Panc1 (cell line): Measurements from ENCODE around the gene PLA2G5. TPM values are rescaled to one million over a fixed set of nuclear protein-coding genes. Genes with fewer than 3 reads are reported as not detected.

ENCODE experiments used
- ATAC-seq: fragments of 200-7000 bp; cut with Tn5 transposase; 2 replicates; pipeline ENCODE4 v1.9.1; 2020; ENCODE audit warnings: mild to moderate bottlenecking, moderate library complexity
- BruUV-seq: library from RNA; stranded (reverse); fragments of 400-500 nt; replicated peaks from 2 replicates; lab custom pipeline; 2021; lab: Mats Ljungman, UMichigan
- CTCF ChIA-PET: fragments of 300-600 bp; sonication (Branson Sonifier 250); formaldehyde crosslinking; loops from one replicate; lab custom pipeline; 2022; ENCODE audit warnings: antibody characterized with exemption; lab: Charles Lee
- POLR2A ChIA-PET: fragments of 300-600 bp; sonication (Branson Sonifier 250); formaldehyde crosslinking; loops from one replicate; lab custom pipeline; 2022; ENCODE audit warnings: antibody characterized with exemption; lab: Charles Lee
- DNase-seq: peaks from one replicate; pipeline ENCODE4 v3.0.0-alpha.2; 2010; ENCODE audit warnings: low read depth, low spot score
- H3K27ac ChIP-seq: 2 replicates; pipeline ENCODE4 v1.5.1; 2011; ENCODE audit warnings: mild to moderate bottlenecking, low read length, inconsistent platforms
- H3K27me3 ChIP-seq: fragments of 200-500 bp; sonication (Bioruptor generic); 2 replicates; pipeline ENCODE4 v1.6.0; 2014; ENCODE audit warnings: low read length, inconsistent platforms; ENCODE audit not compliant: control insufficient read depth, insufficient read depth
- H3K36me3 ChIP-seq: fragments of 200-500 bp; sonication (Bioruptor generic); 2 replicates; pipeline ENCODE4 v1.5.1; 2014; ENCODE audit warnings: inconsistent platforms, mild to moderate bottlenecking, low read length, moderate library complexity; ENCODE audit not compliant: control insufficient read depth, insufficient read depth
- H3K4me1 ChIP-seq: 2 replicates; pipeline ENCODE4 v1.5.1; 2011; ENCODE audit warnings: inconsistent platforms, mild to moderate bottlenecking, low read length, moderate library complexity; ENCODE audit not compliant: control insufficient read depth, insufficient read depth
- H3K4me3 ChIP-seq, 2 experiments: 2 replicates each; pipeline ENCODE4 v1.5.1; 2011 to 2012; ENCODE audit warnings: low read depth in 2 of 2, low read length in 2 of 2, mild to moderate bottlenecking in 2 of 2, inconsistent platforms in 1 of 2, moderate library complexity in 1 of 2
- H3K9me3 ChIP-seq: fragments of 200-500 bp; sonication (Bioruptor generic); 2 replicates; pipeline ENCODE4 v1.5.1; 2014; ENCODE audit warnings: low read depth, mild to moderate bottlenecking, inconsistent platforms, low read length, moderate library complexity; ENCODE audit not compliant: control insufficient read depth, insufficient read depth
- POLR2AphosphoS5 ChIP-seq: IDR thresholded peaks from 2 replicates; pipeline ENCODE4 v1.6.1; 2012; ENCODE audit warnings: mild to moderate bottlenecking, low read depth, low read length, moderate library complexity
- SIN3A ChIP-seq: IDR thresholded peaks from 2 replicates; pipeline ENCODE4 v1.6.1; 2012; ENCODE audit warnings: low read depth, mild to moderate bottlenecking, low read length, moderate library complexity, borderline replicate concordance; ENCODE audit not compliant: insufficient read depth
- TCF7L2 ChIP-seq: IDR thresholded peaks from 2 replicates; pipeline ENCODE4 v1.6.1; 2011; ENCODE audit warnings: mild to moderate bottlenecking, low read depth, low read length, inconsistent platforms
- in situ Hi-C: cut with HindIII; loops from 2 replicates; pipeline ENCODE4 v1.10.0; 2016; ENCODE audit warnings: low sequenced_read_pairs, low pct_unique_long_range_greater_than_20kb
- intact Hi-C: fragments of 100-400 bp; cut with micrococcal nuclease; formaldehyde crosslinking; loops from one replicate; pipeline ENCODE4 v1.10.0; 2022; ENCODE audit not compliant: unreplicated experiment
- total RNA-seq: library from RNA; stranded (reverse); gene quantifications from one replicate; pipeline ENCODE4 v1.2.1, GENCODE V29; 2021; ENCODE audit not compliant: unreplicated experiment
- TF ChIP-seq, protein P1 (sequence below): fragments of 450-650 bp; IDR thresholded peaks from 2 replicates; pipeline ENCODE4 v1.5.1; 2017; ENCODE audit warnings: mild to moderate bottlenecking
- TF ChIP-seq, protein P2 (sequence below), 2 experiments: IDR thresholded peaks; 2 replicates each; pipeline ENCODE4 v1.6.1; 2011 to 2012; ENCODE audit warnings: low read depth in 2 of 2, control low read depth in 1 of 2, low read length in 1 of 2, mild to moderate bottlenecking in 1 of 2, moderate library complexity in 1 of 2; ENCODE audit not compliant: insufficient read depth in 1 of 2

PLA2G5 gene
- total RNA-seq, 1 experiment from 2014 or later = not detected

DNA sequence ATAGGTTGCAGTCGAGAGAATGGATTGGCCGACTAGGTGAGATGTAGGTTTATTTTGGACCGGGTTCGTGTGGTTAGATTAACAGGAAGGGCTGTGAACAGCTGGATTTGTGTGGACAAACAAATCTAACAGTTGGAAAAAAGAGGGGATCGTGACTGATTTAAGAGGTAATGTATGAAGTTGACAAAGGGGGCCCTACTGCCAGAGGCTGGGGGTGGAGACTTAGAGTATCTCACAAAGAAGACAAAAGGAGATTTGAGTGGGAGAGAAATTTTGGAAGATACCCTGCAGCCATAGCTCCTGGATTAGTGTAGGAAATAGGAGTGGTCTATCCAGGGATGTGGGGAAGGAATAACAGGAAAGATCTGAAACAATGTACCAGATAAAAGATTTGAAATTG, 38.8 kb upstream of the PLA2G5 start:
- TF ChIP-seq, protein P1, sequence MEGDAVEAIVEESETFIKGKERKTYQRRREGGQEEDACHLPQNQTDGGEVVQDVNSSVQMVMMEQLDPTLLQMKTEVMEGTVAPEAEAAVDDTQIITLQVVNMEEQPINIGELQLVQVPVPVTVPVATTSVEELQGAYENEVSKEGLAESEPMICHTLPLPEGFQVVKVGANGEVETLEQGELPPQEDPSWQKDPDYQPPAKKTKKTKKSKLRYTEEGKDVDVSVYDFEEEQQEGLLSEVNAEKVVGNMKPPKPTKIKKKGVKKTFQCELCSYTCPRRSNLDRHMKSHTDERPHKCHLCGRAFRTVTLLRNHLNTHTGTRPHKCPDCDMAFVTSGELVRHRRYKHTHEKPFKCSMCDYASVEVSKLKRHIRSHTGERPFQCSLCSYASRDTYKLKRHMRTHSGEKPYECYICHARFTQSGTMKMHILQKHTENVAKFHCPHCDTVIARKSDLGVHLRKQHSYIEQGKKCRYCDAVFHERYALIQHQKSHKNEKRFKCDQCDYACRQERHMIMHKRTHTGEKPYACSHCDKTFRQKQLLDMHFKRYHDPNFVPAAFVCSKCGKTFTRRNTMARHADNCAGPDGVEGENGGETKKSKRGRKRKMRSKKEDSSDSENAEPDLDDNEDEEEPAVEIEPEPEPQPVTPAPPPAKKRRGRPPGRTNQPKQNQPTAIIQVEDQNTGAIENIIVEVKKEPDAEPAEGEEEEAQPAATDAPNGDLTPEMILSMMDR = no peak
- TF ChIP-seq SIN3A (no peak), POLR2AphosphoS5 (no peak), TCF7L2 (no peak)
- ChIA-PET POLR2A (no interaction called here), CTCF (no interaction called here)
- DNase-seq (no peak), ATAC-seq (no peak)
- Histone ChIP-seq H3K9me3 (no peaks in the 10 kb centered on the region), H3K4me3 (no peak overlapping the region), H3K27ac (no peak overlapping the region), H3K36me3 (no peaks in the 10 kb centered on the region), H3K4me1 (no peaks in the 10 kb centered on the region), H3K27me3 (peaks cover 4% of the 10 kb centered on the region; the same call in 1 of the 2 replicates)
- BruUV-seq = no TSS peak
- in situ Hi-C loops (no loop called here), intact Hi-C loops (no loop called here)

DNA sequence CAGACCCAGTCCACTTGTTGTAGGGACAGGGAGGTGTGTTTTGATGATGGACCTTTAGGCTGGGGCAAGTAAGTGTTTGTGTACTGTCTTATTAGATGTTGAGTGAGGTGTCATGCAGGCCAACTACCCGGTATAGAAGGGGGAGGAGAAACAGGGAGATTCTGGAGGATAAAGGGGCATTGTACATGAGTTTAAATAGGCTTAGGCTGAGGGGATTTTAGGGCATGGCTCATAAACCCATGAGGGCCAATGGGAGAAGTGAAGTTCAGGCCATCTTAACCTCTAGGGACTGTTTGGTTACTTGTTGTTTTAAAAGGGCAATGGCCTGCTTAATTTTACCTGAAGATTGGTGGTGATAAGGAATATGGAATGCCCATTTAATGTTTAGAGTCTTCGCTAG, 38.2 kb upstream of the PLA2G5 start:
- TF ChIP-seq, protein P2, sequence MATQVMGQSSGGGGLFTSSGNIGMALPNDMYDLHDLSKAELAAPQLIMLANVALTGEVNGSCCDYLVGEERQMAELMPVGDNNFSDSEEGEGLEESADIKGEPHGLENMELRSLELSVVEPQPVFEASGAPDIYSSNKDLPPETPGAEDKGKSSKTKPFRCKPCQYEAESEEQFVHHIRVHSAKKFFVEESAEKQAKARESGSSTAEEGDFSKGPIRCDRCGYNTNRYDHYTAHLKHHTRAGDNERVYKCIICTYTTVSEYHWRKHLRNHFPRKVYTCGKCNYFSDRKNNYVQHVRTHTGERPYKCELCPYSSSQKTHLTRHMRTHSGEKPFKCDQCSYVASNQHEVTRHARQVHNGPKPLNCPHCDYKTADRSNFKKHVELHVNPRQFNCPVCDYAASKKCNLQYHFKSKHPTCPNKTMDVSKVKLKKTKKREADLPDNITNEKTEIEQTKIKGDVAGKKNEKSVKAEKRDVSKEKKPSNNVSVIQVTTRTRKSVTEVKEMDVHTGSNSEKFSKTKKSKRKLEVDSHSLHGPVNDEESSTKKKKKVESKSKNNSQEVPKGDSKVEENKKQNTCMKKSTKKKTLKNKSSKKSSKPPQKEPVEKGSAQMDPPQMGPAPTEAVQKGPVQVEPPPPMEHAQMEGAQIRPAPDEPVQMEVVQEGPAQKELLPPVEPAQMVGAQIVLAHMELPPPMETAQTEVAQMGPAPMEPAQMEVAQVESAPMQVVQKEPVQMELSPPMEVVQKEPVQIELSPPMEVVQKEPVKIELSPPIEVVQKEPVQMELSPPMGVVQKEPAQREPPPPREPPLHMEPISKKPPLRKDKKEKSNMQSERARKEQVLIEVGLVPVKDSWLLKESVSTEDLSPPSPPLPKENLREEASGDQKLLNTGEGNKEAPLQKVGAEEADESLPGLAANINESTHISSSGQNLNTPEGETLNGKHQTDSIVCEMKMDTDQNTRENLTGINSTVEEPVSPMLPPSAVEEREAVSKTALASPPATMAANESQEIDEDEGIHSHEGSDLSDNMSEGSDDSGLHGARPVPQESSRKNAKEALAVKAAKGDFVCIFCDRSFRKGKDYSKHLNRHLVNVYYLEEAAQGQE (IDR thresholded peaks at IDR 0.05; ENCODE audit: insufficient read depth in 1 of 2, low read depth in 2 of 2, low read length in 1 of 2) = no peak
- TF ChIP-seq, protein P1 = no peak
- TF ChIP-seq POLR2AphosphoS5 (no peak), SIN3A (no peak), TCF7L2 (no peak)
- no peak overlapping the region for H3K27ac ChIP-seq
- no peaks in the 10 kb centered on the region for H3K4me1 ChIP-seq
- ATAC-seq = no peak
- intact Hi-C loops (no loop called here), in situ Hi-C loops (no loop called here)
- H3K9me3 ChIP-seq = no peaks in the 10 kb centered on the region
- DNase-seq = no peak
- CTCF ChIA-PET = no interaction called here
- peaks cover 4% of the 10 kb centered on the region; the same call in 1 of the 2 replicates for H3K27me3 ChIP-seq
- POLR2A ChIA-PET = no interaction called here
- no TSS peak for BruUV-seq
- H3K4me3 ChIP-seq = no peak overlapping the region
- H3K36me3 ChIP-seq = no peaks in the 10 kb centered on the region
